ENCODE results near the gene HELLS. TPM values are rescaled to one million over a fixed set of nuclear protein-coding genes. Genes with fewer than 3 reads are reported as not detected.
A peak's percentile ranks its signal among the peaks of the same experiment; 100 is the strongest.

HELLS gene
- total and polyA plus RNA-seq, 2 of the 8 experiments (the other 6 are each of a cell fraction or from before 2014, with no cell fraction given), result 147 to 371 TPM

- H4K91ac ChIP-seq (replicated peaks; ENCODE audit: insufficient read length, low read length), result no peak overlapping the region
- H3K36me3 ChIP-seq (ENCODE audit: control insufficient read depth in 2 of 4, insufficient read depth in 4 of 4, low read length in 3 of 4), result peaks cover 7 to 93% (median 41%) of the 10 kb centered on the region in 4 experiments
- H3K27me3 ChIP-seq (replicated peaks in 1 of 4; ENCODE audit: control insufficient read depth in 3 of 4, extremely low read depth in 1 of 4, insufficient read depth in 3 of 4, low read length in 3 of 4), result no peaks in the 10 kb centered on the region
- no peaks in the 10 kb centered on the region for H3K9me3 ChIP-seq (ENCODE audit: insufficient read depth in 2 of 2, low read depth in 1 of 2, low read length in 1 of 2)
- POLR2A ChIA-PET (ENCODE audit: partially characterized antibody), result interaction anchor here (1.0 to 6.7 kb wide), 9 partner anchors 8 to 33 kb away, joined by 3 to 81 read pairs (median 4); partner anchors contain the start of gene HELLS
- H2BK120ac ChIP-seq (replicated peaks; ENCODE audit: low read depth, low read length), result no peak overlapping the region
- no peaks in the 10 kb centered on the region for H3K79me1 ChIP-seq (ENCODE audit: low read depth, low read length)
- CTCF ChIA-PET (ENCODE audit: partially characterized antibody), result interaction anchor here (1.3 kb wide), 1 partner anchor 22 kb away, joined by 3 read pairs; no protein-coding TSS in a partner anchor
- peaks cover 1 to 4% of the 10 kb centered on the region in 2 experiments for H4K20me1 ChIP-seq (replicated peaks in 1 of 2; ENCODE audit: control insufficient read depth in 1 of 2, insufficient read depth in 2 of 2, low read length in 2 of 2)
- H2BK5ac ChIP-seq (ENCODE audit: low read depth, low read length), result no peak overlapping the region
- H2BK12ac ChIP-seq (ENCODE audit: low read depth, low read length), result no peak overlapping the region
- WGBS, 2 experiments (ENCODE audit: extremely low coverage in 1 of 2, insufficient coverage in 1 of 2, insufficient read length in 1 of 2, insufficient replicate concordance in 2 of 2, low coverage in 1 of 2, low lambda C conversion rate in 2 of 2, missing lambda C conversion rate in 1 of 2), result 83% methylated on average over 4 of the region's 4 CpGs; no CpG with 5 or more reads in 1 of the 2 experiments
- no peak overlapping the region for H3K27ac ChIP-seq (ENCODE audit: low read depth, low read length)
- no peak for FAIRE-seq
- DNase-seq (ENCODE audit: low read depth in 1 of 2, low spot score in 2 of 2), result no peak
- H4K5ac ChIP-seq (ENCODE audit: insufficient read length, low read depth, low read length), result no peak overlapping the region
- H2BK15ac ChIP-seq (ENCODE audit: low read length), result no peak overlapping the region
- H2AFZ ChIP-seq (ENCODE audit: low read length), result no peak overlapping the region
- no peaks in the 10 kb centered on the region for H3K23me2 ChIP-seq (ENCODE audit: low read depth, low read length)
- H3K4me1 ChIP-seq (replicated peaks in 1 of 4; ENCODE audit: control insufficient read depth in 3 of 4, insufficient read depth in 4 of 4, low read length in 3 of 4), result no peaks in the 10 kb centered on the region
- H3K23ac ChIP-seq (ENCODE audit: insufficient read length), result no peak overlapping the region
- H3K79me2 ChIP-seq (ENCODE audit: control insufficient read depth in 1 of 2, insufficient read depth in 2 of 2, low read length in 2 of 2), result peaks cover 0 to 9% of the 10 kb centered on the region in 2 experiments; a peak in 1 of 4 replicates
- H3K56ac ChIP-seq (replicated peaks; ENCODE audit: insufficient read length, low read depth, low read length), result no peak overlapping the region
- no peak overlapping the region for H4K8ac ChIP-seq (ENCODE audit: extremely low read depth, insufficient read depth, low read length)
- no peak overlapping the region for H3K4me2 ChIP-seq (ENCODE audit: insufficient read depth in 1 of 2, low read depth in 2 of 2, low read length in 2 of 2)
- H3K4me3 ChIP-seq (ENCODE audit: extremely low read depth in 1 of 4, insufficient read depth in 2 of 4, low read depth in 3 of 4, low read length in 4 of 4), result no peak overlapping the region
- H3K9ac ChIP-seq (replicated peaks in 1 of 4; ENCODE audit: extremely low read depth in 1 of 4, low read depth in 3 of 4, low read length in 3 of 4), result no peak overlapping the region
- 0 out of 2 replicates have a peak, but pooled peaks have one; percentile 29 for TF ChIP-seq TCF12 (IDR thresholded peaks at IDR 0.05; ENCODE audit: low read depth, low read length)
- no peak for TF ChIP-seq BRCA1 (IDR thresholded peaks at IDR 0.05; ENCODE audit: low read depth, low read length)
- peak; percentile 63; the same call in 1 of the 2 replicates for TF ChIP-seq POLR2AphosphoS5 (IDR thresholded peaks at IDR 0.05; ENCODE audit: low read depth, low read length)
- no peak overlapping the region for H3K4ac ChIP-seq (replicated peaks; ENCODE audit: insufficient read length, low read depth, low read length)
- H3K18ac ChIP-seq (ENCODE audit: extremely low read depth, low read length), result no peak overlapping the region
- H2BK20ac ChIP-seq (ENCODE audit: low read length), result no peak overlapping the region
- H2AK5ac ChIP-seq (ENCODE audit: low read depth, low read length), result no peak overlapping the region
- H3K14ac ChIP-seq (ENCODE audit: insufficient read length), result no peak overlapping the region
Measured at GRCh38 chr10:94578790-94579189, 33.2 kb downstream of the HELLS start.

All from H1 (cell line).